ENCODE data around the gene NR3C2. TPM values are rescaled to one million over a fixed set of nuclear protein-coding genes. Genes with fewer than 3 reads are reported as not detected.

NR3C2 gene
- total and polyA plus RNA-seq, 2 of the 4 experiments (the other 2 are of a cell fraction) = 1.1 to 2.3 TPM

DNA sequence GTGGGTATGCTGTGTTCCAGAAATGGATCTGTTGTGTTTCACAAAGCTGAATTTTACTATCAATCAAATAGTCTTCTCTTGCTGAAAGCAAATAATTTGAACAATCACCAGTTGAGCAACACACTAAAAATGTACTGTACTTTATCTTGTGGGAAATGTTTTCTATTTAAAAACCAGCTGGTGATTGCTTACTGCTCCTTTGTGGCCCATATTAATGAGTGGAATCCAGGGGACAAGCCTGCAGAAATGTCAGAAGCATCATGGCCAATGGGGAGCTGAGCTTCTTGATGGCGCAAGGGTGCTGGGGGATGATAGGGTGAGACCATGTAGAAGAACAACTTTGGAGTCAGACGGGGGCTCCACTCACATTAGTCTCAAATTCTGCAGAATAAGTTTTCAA, 364.2 kb downstream of the NR3C2 start:
- in situ Hi-C loops (cut with MboI; ENCODE audit: low sequenced_read_pairs) (no loop called here), dilution Hi-C loops (cut with HindIII; ENCODE audit: low sequenced_read_pairs, unreplicated experiment) (no loop called here), intact Hi-C loops (cut with micrococcal nuclease) (no loop called here)
- Histone ChIP-seq H3K4me1 (ENCODE audit: control insufficient read depth, insufficient read depth, low read length) (peaks cover 2% of the 10 kb centered on the region; the same call in 1 of the 2 replicates), H2AK5ac (ENCODE audit: low read depth, low read length) (no peak overlapping the region), H4K91ac (ENCODE audit: insufficient read depth, low read depth, low read length) (no peak overlapping the region), H3K79me1 (ENCODE audit: low read depth in 1 of 2, low read length in 2 of 2) (no peaks in the 10 kb centered on the region; a peak in 1 of 4 replicates), H3K4ac (ENCODE audit: low read depth, low read length) (no peak overlapping the region), H3K18ac (ENCODE audit: low read depth, low read length) (no peak overlapping the region), H3K36me3 (ENCODE audit: control insufficient read depth, insufficient read depth, low read length) (peaks cover 46% of the 10 kb centered on the region), H4K20me1 (ENCODE audit: insufficient read depth, low read length) (no peaks in the 10 kb centered on the region), H2AFZ (replicated peaks; ENCODE audit: low read length, poor library complexity) (no peak overlapping the region), H3K27ac (ENCODE audit: insufficient read depth, low read length) (no peak overlapping the region), H2BK15ac (ENCODE audit: low read depth, low read length) (no peak overlapping the region), H2BK20ac (ENCODE audit: low read depth, low read length) (no peak overlapping the region), H3K27me3 (ENCODE audit: control insufficient read depth, insufficient read depth, low read length) (no peaks in the 10 kb centered on the region), H3K56ac (ENCODE audit: extremely low read depth, insufficient read depth, low read length) (no peak overlapping the region), H3K9me1 (ENCODE audit: insufficient read depth, low read length) (no peaks in the 10 kb centered on the region), H3K14ac (replicated peaks; ENCODE audit: low read depth, low read length) (no peak overlapping the region), H2BK120ac (ENCODE audit: low read depth, low read length) (no peak overlapping the region), H2AK9ac (replicated peaks; ENCODE audit: low read depth, low read length, poor library complexity) (no peak overlapping the region), H2BK5ac (ENCODE audit: low read depth, low read length, poor library complexity, severe bottlenecking) (no peak overlapping the region), H3K9me3 (ENCODE audit: control insufficient read depth, insufficient read depth, low read length) (peaks cover 16% of the 10 kb centered on the region), H3K4me2 (ENCODE audit: low read depth, low read length) (no peak overlapping the region), H4K5ac (ENCODE audit: low read depth, low read length) (no peak overlapping the region), H3K4me3 (ENCODE audit: insufficient read depth, low read depth, low read length) (no peak overlapping the region), H3K23ac (ENCODE audit: low read depth, low read length) (no peak overlapping the region), H4K8ac (ENCODE audit: low read depth in 2 of 2, low read length in 2 of 2) (no peak overlapping the region), H3K9ac (ENCODE audit: low read depth, low read length) (no peak overlapping the region)
- ChIA-PET CTCF (no interaction called here), POLR2A (ENCODE audit: unreplicated experiment) (no interaction called here)
- TF ChIP-seq POLR2A (IDR thresholded peaks at IDR 0.05; ENCODE audit: low read depth, low read length) (no peak), SMC3 (IDR thresholded peaks at IDR 0.05; ENCODE audit: low read depth, low read length) (no peak), MAFK (IDR thresholded peaks at IDR 0.05; ENCODE audit: low read depth, low read length) (no peak), RAD21 (IDR thresholded peaks at IDR 0.05; ENCODE audit: low read length) (no peak), FOS (IDR thresholded peaks at IDR 0.05; ENCODE audit: low read depth, low read length) (no peak), CHD1 (IDR thresholded peaks at IDR 0.05; ENCODE audit: low read depth, low read length) (no peak), RCOR1 (IDR thresholded peaks at IDR 0.05; ENCODE audit: insufficient replicate concordance, low read length) (no peak), MXI1 (IDR thresholded peaks at IDR 0.05; ENCODE audit: borderline replicate concordance, low read depth, low read length) (no peak), RFX5 (IDR thresholded peaks at IDR 0.05; ENCODE audit: low read depth, low read length) (no peak), MAZ (IDR thresholded peaks at IDR 0.05; ENCODE audit: borderline replicate concordance, low read depth, low read length) (no peak), NFE2L2 (IDR thresholded peaks at IDR 0.05; ENCODE audit: low read depth, low read length) (no peak), CEBPB (IDR thresholded peaks at IDR 0.05; ENCODE audit: low read depth, low read length) (no peak), BHLHE40 (IDR thresholded peaks at IDR 0.05; ENCODE audit: low read depth, low read length) (no peak)
- TF ChIP-seq, protein P1, sequence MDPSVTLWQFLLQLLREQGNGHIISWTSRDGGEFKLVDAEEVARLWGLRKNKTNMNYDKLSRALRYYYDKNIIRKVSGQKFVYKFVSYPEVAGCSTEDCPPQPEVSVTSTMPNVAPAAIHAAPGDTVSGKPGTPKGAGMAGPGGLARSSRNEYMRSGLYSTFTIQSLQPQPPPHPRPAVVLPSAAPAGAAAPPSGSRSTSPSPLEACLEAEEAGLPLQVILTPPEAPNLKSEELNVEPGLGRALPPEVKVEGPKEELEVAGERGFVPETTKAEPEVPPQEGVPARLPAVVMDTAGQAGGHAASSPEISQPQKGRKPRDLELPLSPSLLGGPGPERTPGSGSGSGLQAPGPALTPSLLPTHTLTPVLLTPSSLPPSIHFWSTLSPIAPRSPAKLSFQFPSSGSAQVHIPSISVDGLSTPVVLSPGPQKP (IDR thresholded peaks at IDR 0.05; ENCODE audit: borderline replicate concordance, low read depth, low read length) = no peak
- TF ChIP-seq, protein P2, sequence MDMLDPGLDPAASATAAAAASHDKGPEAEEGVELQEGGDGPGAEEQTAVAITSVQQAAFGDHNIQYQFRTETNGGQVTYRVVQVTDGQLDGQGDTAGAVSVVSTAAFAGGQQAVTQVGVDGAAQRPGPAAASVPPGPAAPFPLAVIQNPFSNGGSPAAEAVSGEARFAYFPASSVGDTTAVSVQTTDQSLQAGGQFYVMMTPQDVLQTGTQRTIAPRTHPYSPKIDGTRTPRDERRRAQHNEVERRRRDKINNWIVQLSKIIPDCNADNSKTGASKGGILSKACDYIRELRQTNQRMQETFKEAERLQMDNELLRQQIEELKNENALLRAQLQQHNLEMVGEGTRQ (IDR thresholded peaks at IDR 0.05; ENCODE audit: low read depth, low read length) = no peak
- TF ChIP-seq, protein P3, sequence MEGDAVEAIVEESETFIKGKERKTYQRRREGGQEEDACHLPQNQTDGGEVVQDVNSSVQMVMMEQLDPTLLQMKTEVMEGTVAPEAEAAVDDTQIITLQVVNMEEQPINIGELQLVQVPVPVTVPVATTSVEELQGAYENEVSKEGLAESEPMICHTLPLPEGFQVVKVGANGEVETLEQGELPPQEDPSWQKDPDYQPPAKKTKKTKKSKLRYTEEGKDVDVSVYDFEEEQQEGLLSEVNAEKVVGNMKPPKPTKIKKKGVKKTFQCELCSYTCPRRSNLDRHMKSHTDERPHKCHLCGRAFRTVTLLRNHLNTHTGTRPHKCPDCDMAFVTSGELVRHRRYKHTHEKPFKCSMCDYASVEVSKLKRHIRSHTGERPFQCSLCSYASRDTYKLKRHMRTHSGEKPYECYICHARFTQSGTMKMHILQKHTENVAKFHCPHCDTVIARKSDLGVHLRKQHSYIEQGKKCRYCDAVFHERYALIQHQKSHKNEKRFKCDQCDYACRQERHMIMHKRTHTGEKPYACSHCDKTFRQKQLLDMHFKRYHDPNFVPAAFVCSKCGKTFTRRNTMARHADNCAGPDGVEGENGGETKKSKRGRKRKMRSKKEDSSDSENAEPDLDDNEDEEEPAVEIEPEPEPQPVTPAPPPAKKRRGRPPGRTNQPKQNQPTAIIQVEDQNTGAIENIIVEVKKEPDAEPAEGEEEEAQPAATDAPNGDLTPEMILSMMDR (conservative IDR thresholded peaks at IDR 0.05; ENCODE audit: low read depth, low read length) = no peak
- BruUV-seq (replicated peaks) = no TSS peak
- no peak for DNase-seq
- no CpG with 5 or more reads among the region's 2 CpGs for WGBS, 2 experiments (ENCODE audit: extremely low coverage in 2 of 2, insufficient read length in 1 of 2)
- ATAC-seq (ENCODE audit: low read depth) = no peak

All from IMR-90 (cell line).